Fibroblast of pulmonary artery (primary cell): Measurements from ENCODE around the gene SMIM15.
"Not testable (repeated sequence)": the region's sequence is repeated elsewhere in the genome, so short reads cannot be mapped to it uniquely, and the experiment has no call there.

Experiments
- DNase-seq: peaks from one replicate; pipeline ENCODE4 v3.0.0-alpha.2; 2010; ENCODE audit warnings: low read depth
- H3K4me3 ChIP-seq: replicated peaks from 2 replicates; pipeline ENCODE4 v1.5.1; 2011; ENCODE audit warnings: low read depth, mild to moderate bottlenecking, control low read depth, low read length, moderate library complexity
- CTCF ChIP-seq: IDR thresholded peaks from 2 replicates; pipeline ENCODE4 v1.5.1; 2011; ENCODE audit warnings: mild to moderate bottlenecking, control low read depth, low read length, inconsistent platforms; ENCODE audit errors: missing control alignments

The SMIM15 gene

GRCh38 chr5:61162010-61162831, at the start of gene SMIM15:
SMIM15 (minus strand) TSS chr5:61162468; CDS start chr5:61160171, 2,297 bp downstream.
- H3K4me3 ChIP-seq: peak within 1 kb of the TSS; percentile 83
- peak; percentile 84 for DNase-seq
- no peak for TF ChIP-seq CTCF

- no peak for TF ChIP-seq CTCF
- no peak for DNase-seq
- no peak overlapping the region for H3K4me3 ChIP-seq
Observed at GRCh38 chr5:61207884-61208283, 45.6 kb upstream of the SMIM15 start.

GRCh38 chr5:61205013-61205412, 42.7 kb upstream of the SMIM15 start:
- no peak overlapping the region for H3K4me3 ChIP-seq
- DNase-seq: no peak
- no peak for TF ChIP-seq CTCF

GRCh38 chr5:61202213-61202612, 39.9 kb upstream of the SMIM15 start:
- no peak for DNase-seq
- no peak for TF ChIP-seq CTCF
- no peak overlapping the region for H3K4me3 ChIP-seq

GRCh38 chr5:61200582-61201155, 38.4 kb upstream of the SMIM15 start:
- H3K4me3 ChIP-seq: no peak overlapping the region
- peak; percentile 16 for DNase-seq
- no peak for TF ChIP-seq CTCF

GRCh38 chr5:61198606-61199005, 36.3 kb upstream of the SMIM15 start:
- DNase-seq: no peak
- TF ChIP-seq CTCF: no peak
- no peak overlapping the region for H3K4me3 ChIP-seq

GRCh38 chr5:61187826-61188225, 25.6 kb upstream of the SMIM15 start:
- not testable (repeated sequence) for DNase-seq, H3K4me3 ChIP-seq

GRCh38 chr5:61187352-61187751, 25.1 kb upstream of the SMIM15 start:
- not testable (repeated sequence) for H3K4me3 ChIP-seq, DNase-seq
